Erythroblast (primary cell): ENCODE measurements around the gene SIGLEC15.

Experiments used
- GATA1 ChIP-seq: IDR thresholded peaks from 2 replicates; pipeline ENCODE4 v1.6.1; 2011; ENCODE audit warnings: low read depth, mild to moderate bottlenecking, control low read depth, low read length, moderate library complexity
- POLR2A ChIP-seq: IDR thresholded peaks from 2 replicates; pipeline ENCODE4 v1.6.1; 2011; ENCODE audit warnings: mild to moderate bottlenecking, low read length

- TF ChIP-seq POLR2A = no peak
- TF ChIP-seq GATA1 = no peak
Observed at GRCh38 chr18:45805551-45805950, 19.9 kb upstream of the SIGLEC15 start.
